Measurements from ENCODE around the gene HES2.
"Not testable (repeated sequence)": the region's sequence is repeated elsewhere in the genome, so short reads cannot be mapped to it uniquely, and the experiment has no call there.

HES2 gene, protein sequence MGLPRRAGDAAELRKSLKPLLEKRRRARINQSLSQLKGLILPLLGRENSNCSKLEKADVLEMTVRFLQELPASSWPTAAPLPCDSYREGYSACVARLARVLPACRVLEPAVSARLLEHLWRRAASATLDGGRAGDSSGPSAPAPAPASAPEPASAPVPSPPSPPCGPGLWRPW

DNA sequence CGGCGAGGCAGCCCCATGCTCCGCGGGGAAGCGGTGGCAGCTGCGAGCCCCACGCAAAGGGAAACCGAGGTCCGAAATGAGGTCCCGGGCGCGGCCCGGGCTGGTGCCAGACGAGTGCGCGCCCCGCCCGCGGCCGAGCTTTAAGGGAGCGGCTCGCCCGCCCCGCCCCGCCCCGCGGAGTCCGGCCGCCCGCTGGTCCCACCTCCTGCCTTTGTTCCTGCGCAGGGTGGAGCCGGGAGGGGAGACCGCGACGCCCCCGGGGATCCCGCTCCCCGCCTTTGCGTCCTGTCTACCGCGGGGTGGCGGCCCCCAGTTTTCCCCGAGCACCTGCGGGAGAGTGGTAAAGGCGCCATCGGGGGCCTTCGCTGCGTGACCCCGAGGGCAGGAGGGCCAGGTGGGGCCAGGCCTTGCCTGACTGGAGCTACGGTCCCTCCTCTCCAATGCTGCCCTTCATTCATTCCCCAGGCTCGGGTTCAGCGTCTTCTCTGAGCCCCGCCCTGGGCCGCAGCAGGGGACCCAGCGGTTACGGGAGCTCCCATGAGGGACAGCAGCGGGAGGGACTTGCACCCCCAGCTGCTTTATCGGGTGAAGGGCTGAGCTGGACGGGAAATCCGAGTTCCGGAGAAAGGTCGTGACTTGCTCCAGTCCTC lies at the start of gene HES2:
Gene HES2 (minus strand): TSS at position 116 of the 650 bp plus-strand sequence. CDS start 99 bp downstream, at position 17.
- DNase-seq: peak; percentile 61

DNA sequence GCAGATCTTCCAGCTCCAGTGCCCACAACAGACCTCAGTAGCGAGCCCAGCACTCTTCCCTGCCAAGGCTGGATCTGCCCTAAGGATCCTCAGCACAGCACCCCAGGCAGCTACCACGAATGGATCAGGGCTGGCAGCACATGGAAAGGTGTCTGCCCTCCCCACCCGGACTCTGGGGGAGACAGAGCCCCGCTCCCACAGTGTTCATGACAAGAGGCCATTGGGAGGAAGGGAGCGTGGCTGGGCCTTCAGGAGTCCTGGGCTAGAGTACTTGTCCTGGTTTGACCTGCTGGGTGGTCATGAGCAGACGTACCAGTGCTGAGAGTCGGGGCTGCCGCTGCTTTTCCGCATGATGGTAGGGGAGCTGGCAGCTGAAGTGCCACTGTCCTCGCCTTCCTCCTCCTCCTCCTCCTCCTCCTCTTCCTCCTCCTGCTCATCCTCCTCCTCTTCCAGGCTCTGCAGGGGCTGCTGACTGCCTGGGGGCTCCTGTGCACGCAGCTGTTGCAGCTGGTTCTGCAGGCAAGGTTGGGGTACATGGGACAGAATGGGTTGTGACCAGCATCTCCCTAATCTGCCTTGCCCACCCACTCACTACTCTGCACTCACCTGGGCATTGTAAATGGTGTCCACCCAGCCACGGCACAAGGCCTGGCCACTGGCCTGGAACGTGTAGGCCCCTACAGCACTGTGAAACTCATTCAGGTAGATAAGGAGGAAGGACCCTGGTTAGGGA lies 49.2 kb upstream of the HES2 start:
- DNase-seq: no peak

DNA sequence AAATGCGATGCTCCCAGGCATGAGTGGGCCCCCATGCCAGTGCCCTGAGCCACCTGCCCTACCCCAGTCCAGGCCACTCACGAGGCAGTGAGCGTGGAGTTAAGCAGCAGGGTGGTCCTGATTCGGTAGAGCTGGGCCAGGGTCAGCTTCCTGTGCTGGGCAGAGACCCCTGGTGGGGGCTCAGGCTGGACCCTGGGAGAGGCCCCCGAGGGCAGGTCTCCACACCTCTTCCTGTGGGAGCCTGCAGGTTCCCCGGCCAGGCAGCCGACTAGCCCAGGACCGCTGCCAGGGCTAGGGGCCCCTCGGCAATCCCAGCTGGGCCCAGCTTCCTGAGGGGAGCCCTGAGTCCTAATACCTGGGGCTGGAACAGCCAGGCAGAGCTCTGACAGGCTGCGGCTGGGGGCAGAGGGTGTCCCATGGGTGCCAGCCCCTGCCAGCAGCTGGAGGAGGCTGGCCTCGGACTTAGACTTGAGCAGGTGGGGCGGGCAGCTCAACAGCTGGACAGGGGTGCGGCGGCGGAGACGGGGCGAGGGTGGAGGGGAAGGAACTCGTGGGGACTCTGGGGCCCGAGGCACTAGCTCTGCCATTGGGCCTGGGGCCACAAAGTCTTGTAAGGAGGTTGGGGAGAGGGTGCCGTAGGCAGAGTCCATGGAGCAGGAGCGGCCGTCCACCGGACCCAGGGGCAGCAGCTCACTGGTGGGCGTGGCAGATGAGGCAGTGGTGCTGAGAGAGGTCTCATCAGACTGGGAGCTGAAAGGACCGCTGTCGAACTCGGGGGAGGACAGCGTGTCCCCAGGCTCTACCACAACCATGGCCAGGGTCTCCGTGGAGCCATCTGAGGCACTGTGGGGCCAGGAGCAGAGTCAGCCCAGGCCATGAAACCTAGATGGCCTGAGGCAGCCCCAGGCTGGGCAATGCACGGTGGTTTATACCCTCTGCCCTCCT lies 48.3 kb upstream of the HES2 start:
- no peak for DNase-seq

DNA sequence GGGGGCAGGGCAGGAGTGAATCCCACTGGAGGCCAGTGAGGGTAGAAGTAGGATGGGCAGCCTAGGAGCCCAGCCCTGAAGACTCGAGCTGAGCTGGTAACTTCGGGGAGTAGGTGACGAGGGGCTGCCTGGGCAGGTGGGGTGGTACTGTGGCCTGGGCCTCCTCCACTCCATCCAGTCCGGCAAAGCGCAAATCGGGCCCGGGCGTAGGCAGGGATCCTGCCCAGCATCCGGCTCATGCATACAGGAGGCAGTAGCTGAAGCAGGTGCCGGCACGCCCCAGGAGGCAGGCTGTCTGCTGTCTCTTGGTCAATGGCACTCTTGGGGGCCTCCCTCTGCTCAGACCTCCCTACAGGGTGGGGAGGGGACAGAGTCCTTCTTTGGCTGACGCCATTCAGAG lies 47.5 kb upstream of the HES2 start:
- DNase-seq: no peak

DNA sequence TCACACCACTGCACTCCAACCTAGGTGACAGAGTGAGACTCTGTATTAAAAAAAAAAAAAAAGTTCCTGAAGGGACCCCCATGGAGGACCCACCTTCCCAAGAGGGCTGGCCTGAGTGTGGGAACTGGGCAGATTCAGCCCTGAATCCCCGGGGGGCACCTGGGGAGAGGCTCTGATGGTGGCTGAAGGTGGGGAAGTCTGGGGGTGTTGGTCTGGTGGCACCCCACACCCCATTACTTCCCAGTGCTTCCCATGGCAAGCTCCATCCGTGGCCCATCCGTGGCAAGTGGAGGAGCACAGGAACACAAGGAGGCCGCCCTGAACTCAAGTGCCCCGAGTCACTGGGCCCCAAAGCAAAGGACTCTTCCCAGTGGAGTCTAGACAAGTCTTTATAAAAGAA lies 47.0 kb upstream of the HES2 start:
- no peak for DNase-seq

DNA sequence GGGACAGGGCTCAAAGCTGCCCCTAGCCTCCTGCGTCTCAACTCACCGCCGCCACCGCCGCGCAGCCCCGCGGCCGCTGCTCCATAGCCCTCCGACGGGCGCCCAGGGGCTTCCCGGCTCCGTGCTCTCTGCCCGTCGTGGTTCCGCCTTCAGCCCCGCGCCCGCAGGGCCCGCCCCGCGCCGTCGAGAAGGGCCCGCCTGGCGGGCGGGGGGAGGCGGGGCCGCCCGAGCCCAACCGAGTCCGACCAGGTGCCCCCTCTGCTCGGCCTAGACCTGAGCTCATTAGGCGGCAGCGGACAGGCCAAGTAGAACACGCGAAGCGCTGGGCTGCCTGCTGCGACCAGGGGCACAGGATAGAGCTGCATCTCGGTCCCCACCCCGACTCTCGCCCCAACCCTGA lies 46.3 kb upstream of the HES2 start, which contains the start of gene TNFRSF25:
Gene TNFRSF25 (minus strand): TSS at position 151 of the 400 bp plus-strand sequence. CDS start 66 bp downstream, at position 85.
- no peak for DNase-seq

DNA sequence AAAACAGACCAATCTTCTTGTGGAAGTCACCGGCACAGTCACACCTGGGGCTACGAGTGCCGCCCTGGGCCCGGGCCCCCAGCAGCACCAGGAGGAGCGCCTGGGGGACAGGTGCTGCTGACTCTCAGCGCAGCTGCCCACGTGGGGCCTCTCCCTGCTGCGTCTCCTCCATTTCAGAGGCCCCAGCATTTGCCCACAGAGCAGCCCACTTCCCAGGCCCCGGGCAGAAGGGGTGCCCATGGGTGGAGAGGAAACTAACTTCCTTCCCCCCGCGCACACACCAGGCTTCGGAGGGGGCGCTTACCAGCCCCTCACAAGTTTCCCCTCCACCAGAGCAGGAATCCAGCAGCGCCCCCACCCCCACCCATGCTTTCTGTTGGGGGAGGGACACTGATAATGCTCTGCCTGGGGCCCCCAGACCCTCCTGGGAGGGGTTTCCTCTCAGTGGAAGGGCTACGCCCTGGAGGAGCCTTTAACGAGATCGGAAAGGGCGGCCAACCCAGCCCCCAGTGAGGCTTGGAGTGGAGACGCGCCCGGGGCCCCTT lies 45.8 kb upstream of the HES2 start:
- no peak for DNase-seq

DNA sequence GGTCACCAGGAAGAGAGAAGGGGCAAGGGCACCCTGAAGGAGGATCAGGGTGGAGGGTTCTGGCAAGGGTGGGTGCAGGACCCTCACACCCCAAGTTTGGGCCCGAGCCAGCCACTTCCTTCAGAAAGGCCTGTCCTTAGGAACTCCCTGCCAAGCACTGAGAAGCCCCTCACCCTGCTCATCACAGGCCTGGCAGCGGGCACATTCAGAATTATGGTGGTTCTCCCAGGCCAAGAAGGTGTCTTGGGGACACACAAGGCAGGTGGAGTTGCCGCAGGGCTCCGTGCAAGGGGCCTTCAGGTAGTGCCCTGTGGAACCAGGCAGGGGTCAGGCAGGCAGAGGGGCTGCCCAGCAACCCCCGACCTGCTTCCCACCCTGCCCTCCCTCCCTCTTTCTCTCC lies 45.2 kb upstream of the HES2 start:
- DNase-seq: no peak

DNA sequence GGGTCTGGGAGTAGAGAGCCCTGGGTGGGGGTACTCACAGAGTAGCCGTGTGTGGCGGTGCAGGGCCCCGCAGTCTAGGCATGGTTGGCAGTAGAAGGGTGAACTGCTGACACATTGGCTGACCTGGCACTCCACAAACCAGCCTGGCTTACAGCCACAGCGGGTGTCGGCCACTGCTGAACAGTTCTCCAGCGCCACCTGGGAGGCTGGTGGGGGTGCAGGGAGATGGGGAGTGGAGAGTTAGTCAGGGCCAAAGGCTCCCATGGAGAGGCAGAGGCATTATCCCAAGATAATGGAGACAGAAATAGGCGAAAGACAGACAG lies 44.8 kb upstream of the HES2 start:
- no peak for DNase-seq

DNA sequence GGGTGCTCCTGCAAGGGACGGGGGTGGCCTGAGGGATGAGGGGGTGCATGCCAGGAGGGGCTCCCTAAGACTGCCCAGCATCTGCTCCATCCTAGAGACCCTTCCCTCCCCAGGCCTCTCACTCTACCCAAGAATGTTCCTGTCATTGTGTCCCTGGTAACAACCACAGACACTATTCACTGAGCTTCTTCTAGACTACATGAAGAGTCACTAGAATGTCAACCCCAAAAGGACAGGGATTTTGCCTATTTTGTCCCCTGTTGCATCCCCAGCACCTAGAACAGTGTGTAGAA lies 43.3 kb upstream of the HES2 start:
- DNase-seq: no peak

DNA sequence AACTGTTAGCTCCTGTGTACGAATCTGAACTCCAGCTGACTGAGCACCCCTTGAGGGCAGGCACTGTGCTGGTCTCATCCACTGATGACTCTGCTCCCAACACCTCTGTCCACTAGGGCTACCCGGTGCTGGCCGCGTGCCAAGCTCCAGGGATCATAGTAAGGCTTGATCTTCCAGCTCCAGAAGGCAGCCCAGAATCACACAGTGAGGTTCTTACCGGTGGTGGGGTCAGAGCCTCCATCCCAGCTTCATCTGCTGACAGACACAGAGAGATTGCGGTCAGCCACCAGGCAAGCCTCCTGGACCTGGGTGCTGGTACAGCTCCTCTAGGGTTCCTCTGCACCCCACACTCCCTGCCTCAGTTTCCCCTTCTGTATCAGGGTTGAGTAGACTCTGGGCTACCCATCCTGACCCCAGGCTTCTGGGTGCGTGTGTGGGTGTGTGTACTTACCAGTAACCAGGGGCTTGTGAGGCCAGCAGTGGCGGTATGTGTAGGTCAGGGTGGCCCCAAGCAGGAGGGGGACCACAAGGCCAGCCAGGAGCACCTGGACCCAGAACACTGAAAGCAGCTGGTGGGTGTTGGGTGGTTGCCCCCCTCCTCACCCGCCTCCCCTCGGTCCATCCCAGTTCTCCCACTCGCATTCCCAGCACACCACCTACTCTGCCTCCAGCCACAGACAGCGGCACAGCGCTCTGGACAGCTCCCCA lies 42.8 kb upstream of the HES2 start:
- DNase-seq: peak; percentile 4

DNA sequence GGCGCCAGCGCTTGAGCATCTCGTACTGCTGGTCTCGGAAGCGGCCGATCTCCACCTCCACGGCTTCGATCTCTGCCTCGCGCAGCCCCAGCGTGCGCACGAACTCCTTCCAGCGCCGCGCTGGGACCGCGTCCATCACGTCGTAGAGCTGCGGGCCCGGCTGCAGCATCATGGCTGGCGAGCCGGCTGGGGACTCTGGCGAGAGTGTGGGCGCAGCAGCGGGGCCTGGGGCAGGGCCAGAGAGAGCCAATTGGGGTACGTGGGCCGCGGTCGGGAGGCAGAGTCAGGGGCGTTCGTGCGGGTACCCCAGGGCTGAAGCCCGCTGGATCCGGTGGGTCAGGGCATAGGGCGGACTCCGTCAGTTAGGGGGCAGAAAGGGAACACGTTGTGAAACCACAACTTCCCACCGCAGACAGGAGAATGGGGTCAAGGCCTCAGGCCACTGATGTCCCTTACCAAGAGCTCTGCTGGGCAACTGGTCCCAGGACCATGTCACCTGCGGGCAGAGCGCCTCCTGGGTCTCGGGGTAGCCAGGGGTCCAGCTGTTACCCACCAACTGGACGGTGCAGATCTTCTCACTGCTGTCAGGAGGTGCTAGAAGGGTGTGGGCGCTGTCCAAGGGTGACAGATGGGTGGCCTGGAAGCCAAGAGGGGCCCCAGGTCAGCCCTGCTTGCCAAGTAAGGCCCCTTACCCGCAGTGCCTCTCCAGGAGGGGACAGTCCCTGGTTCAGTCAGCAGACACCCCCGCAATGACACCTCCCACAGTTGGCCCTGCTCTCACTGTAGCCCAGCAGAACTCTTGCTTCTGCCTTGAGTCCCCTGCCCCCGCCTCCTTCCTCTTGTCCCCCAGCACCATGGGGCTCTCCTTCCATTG lies 42.1 kb upstream of the HES2 start:
- peak; percentile 44 for DNase-seq

DNA sequence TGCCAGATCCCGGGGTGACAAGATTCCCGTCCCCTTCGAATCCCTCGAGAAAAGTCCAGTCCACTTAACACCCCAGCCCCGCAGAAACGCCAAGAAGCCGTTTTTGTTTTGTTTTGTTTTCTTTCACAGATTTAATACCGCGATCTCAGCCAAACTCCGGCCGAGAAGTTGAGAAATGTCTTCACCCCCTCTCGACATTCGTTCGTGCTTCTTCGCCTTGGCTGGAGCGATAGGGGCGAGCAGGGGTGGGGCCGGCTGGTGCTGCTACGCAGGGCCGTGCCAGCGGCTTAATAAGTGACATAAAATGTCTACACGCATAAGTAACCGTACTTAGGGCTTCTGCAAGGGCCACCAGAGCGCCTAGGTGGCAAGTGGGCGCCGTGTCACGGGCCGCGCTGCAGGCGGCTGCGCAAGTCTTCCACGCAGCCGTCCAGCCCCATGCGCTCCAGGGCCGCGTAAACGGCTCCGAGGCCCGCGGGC lies 41.4 kb upstream of the HES2 start:
- DNase-seq: peak; percentile 40

DNA sequence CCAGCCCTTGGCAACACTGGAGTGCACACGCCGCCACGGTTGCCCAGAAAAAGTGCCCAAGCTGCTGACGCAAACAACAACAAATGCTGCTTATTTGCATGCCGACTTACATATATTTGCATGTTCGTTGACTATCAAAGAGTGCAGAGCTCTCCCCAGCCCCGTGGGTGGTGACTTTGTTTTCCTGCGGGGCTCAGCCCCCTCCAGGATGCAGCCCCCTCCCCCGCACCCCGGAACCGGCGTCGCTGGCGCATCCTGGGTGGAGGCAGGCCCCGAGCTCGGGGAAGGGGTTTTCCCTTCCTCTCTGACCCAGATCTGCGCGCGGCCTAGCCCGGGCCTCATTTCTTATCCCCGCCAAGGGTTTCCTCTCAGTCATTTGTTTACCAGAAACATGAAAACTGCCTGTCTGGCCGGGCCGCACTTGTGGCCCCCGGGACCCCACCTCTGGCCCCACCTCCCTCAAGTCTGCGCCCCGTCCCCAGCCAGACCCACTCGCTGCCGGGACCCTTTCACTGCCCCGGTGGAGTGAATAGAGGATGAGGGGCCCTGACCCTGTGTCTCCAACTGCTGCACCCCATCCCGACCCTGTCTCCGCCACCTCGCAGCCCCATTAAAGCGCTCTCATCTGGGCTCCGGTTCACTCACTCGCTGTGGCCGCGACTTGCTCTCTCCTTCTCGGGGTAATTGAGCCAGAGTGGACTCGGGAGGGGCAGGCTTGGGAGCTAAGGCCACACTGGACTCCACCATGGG lies 40.8 kb upstream of the HES2 start:
- peak; percentile 46 for DNase-seq

DNA sequence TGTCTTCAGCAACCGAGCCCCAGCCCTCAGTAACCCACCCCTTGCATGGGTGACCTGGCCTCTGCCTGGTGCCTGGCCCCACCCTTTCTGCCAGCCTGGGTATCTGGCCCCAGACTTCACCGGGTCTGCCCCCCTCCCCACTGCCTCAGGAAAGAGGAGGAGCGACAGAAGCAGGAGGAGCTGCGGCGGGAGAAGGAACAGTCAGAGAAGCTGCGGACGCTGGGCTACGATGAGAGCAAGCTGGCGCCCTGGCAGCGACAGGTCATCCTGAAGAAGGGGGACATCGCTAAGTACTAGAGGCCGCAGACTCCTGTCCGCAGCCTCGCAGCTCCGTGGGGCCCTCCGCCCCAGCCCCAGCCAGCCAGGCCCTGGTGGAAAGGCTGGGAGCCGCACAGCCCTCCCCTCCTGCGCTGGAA lies 40.1 kb upstream of the HES2 start:
- peak; percentile 46 for DNase-seq

DNA sequence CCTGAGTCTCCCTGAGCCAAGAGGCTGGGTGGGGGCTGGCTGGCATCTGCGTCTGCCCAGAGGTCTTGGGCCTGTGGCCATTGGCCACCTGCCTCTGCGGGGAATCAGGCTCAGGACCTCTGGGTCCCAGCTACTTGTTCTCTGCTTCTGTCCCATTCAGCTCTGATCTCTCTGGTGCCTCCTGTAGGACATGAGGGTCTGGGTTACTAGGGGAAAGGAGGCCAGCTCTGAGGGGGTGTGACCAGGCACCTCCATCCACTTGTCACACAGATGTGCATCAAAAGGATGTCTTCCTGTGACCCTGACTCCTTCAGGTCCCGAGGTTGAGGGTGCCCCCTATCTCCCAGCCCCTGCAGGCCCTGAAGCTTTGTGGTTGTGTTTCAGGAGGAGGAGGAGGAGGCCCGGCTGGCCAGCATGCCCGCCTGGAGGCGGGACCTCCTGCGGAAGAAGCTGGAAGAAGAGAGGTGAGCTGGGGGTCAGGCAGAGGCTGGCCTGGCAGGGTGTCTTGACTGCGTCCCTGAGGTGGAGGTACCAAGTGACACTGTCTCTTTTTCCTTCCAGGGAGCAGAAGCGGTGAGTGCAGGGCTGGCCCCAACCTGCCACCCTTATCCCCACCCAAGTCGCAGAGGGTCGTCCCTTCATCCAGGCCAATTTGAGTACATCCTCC lies 37.2 kb upstream of the HES2 start:
- DNase-seq: no peak

DNA sequence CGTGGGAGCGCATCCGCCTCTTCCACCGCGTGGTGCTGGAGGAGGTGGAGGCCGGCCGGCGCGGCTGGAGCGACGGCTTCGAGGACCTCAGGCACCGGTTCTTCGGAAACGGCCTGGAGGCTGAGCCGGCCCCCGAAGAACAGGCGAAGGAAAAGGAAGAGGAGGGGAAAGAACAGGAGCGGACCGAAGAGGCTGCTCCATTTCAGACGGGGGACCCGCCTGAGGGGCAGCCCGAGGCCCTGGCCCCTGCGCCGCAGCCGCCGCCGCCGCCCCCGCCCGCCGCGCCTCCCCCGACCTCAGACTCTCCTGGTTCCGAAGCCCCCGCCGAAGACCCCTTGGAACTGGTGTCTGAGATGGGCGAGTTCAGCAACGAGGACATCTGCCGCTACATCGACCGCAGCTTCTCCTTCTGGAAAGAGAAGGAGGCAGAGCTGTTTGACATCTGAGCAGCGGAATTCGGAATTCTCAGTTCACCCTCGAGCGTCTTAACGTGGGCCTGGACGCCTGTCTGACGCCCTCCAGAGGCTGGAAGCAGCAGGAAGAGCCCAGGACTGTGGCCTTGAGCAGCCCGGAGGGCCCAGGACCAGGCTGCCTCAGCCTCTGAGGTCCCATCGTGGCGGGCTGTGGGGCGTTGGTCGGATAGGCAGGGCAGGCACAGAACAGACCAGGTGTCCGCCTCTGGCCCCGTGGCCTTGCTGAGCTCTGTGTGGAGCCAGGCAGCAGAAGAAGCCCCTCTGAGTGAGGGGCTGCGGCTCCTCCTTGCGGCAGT lies 36.2 kb upstream of the HES2 start:
- not testable (repeated sequence) for DNase-seq

DNA sequence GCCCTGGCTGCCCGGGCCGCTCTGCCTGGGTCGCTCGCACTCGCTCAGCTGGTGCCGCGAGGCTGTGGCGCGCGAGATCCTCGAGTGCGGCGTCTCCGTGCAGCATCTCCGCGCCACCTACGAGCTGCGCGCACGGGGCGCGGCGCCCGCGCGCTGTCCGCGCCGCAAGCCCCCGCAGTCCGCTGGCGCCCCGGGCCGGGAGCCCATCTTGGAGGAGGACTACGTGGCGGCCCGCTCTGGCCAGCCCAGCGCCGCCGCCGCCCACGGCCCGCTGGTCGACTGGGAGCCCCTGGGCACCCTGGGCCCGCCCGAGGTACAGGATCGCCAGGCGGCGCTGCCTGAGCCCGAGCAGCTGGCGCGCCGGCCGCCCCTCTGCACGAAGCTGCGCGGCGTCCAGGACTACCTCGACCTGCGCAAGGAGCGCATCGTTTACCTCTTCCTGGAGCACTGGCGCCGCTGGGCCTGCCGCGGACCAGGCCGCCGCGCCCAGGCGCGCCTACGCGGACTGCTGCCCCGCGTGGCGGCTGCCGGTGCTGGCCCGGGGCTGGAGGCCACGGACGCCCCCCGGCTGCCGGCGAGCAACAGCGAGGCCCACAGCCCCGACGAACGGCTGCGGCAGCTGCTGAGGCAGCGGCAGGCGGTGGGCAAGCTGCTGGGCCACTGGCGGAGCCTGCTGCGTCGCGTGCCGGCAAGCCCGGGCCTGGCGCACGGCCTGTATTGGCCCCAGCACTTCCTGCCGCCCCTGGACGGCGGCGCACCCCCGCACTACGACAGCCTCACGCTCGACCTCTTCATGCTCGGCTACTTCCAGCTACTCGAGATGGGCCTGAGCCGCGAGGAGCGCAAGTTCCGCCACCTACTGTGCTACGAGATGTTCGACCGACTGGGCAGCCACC lies 35.4 kb upstream of the HES2 start:
- DNase-seq: peak; percentile 69
